HepG2 (cell line): Measurements from ENCODE around the gene SNX6. TPM values are rescaled to one million over a fixed set of nuclear protein-coding genes. Genes with fewer than 3 reads are reported as not detected.

Experiments used
- ATAC-seq: fragments of 200-7000 bp; cut with Tn5 transposase; 3 replicates; pipeline ENCODE4 v1.9.1; 2020; ENCODE audit warnings: mild to moderate bottlenecking, moderate library complexity
- BruUV-seq: library from RNA; stranded (reverse); fragments of 400-500 nt; replicated peaks from 2 replicates; lab custom pipeline; 2021; lab: Mats Ljungman, UMichigan
- CTCF ChIA-PET: fragments of 300-600 bp; formaldehyde crosslinking; extraction: SDS; loops from one replicate; lab custom pipeline; 2021; ENCODE audit warnings: low total read pairs, inconsistent platforms, low intra/inter-chr PET ratio; lab: Yijun Ruan, JAX
- POLR2A ChIA-PET: fragments of 350-600 bp; sonication (Branson Sonifier 250); formaldehyde crosslinking; loops from one replicate; lab custom pipeline; 2020; ENCODE audit warnings: antibody characterized with exemption, inconsistent platforms; lab: Yijun Ruan, JAX
- DNase-seq: peaks from one replicate; pipeline ENCODE4 v3.0.0-alpha.2; 2015; ENCODE audit warnings: low spot score
- FAIRE-seq: peaks from 3 replicates; lab custom pipeline; 2011; peaks lifted over from hg19 to GRCh38; lab: Jason Lieb, UNC
- H2AFZ ChIP-seq: one replicate; pipeline ENCODE4 v1.6.1; 2011; ENCODE audit warnings: low read length, inconsistent platforms
- H3K27ac ChIP-seq: fragments of 300-600 bp; 3 replicates; pipeline ENCODE4 v1.8.0; 2011; ENCODE audit warnings: mixed run types, mild to moderate bottlenecking, mixed read lengths, low read length, inconsistent platforms; ENCODE audit not compliant: insufficient read depth; ENCODE audit errors: extremely low read length
- H3K27me3 ChIP-seq, 2 experiments: fragments of 200-600 bp in 1 of 2; 2 replicates in 1 of 2; 3 replicates in 1 of 2; pipeline versions ENCODE4 v1.6.0 to v1.8.0; 2011; ENCODE audit warnings: low read length in 2 of 2, mild to moderate bottlenecking in 2 of 2, moderate library complexity in 2 of 2, inconsistent platforms in 1 of 2; ENCODE audit not compliant: insufficient read depth in 2 of 2, control insufficient read depth in 1 of 2
- H3K36me3 ChIP-seq, 2 experiments: fragments of 200-600 bp in 1 of 2; replicated peaks in 1 of 2; 2 replicates in 1 of 2; 3 replicates in 1 of 2; pipeline versions ENCODE4 v1.5.1 to v1.8.0; 2011; ENCODE audit warnings: low read length in 2 of 2, inconsistent platforms in 1 of 2; ENCODE audit not compliant: insufficient read depth in 2 of 2, control insufficient read depth in 1 of 2
- H3K4me1 ChIP-seq: 2 replicates; pipeline ENCODE4 v1.5.1; 2012; ENCODE audit warnings: low read length, inconsistent platforms; ENCODE audit not compliant: insufficient read depth
- H3K4me2 ChIP-seq: 2 replicates; pipeline ENCODE4 v1.6.0; 2011; ENCODE audit warnings: low read depth, low read length, inconsistent platforms
- H3K4me3 ChIP-seq, 3 experiments: fragments of 200-600 bp in 1 of 3; sonication (generic), shearing (Covaris generic) in 1 of 3; replicated peaks in 1 of 3; 2 replicates each; pipeline ENCODE4 v1.5.1; 2011 to 2016; ENCODE audit warnings: low read length in 3 of 3, inconsistent platforms in 2 of 3, low read depth in 2 of 3, mild to moderate bottlenecking in 2 of 3, control low read depth in 1 of 3, mixed read lengths in 1 of 3; ENCODE audit not compliant: insufficient read depth in 1 of 3
- H3K79me2 ChIP-seq: one replicate; pipeline ENCODE4 v1.6.1; 2011; ENCODE audit warnings: low read length, inconsistent platforms; ENCODE audit not compliant: insufficient read depth
- H3K9ac ChIP-seq: 2 replicates; pipeline ENCODE4 v1.6.0; 2011; ENCODE audit warnings: mild to moderate bottlenecking, low read depth, low read length, inconsistent platforms; ENCODE audit not compliant: insufficient read depth
- H3K9me3 ChIP-seq: 2 replicates; pipeline ENCODE4 v1.5.1; 2012; ENCODE audit warnings: mild to moderate bottlenecking, low read length
- H4K20me1 ChIP-seq: 2 replicates; pipeline ENCODE4 v1.6.0; 2011; ENCODE audit warnings: inconsistent platforms, mild to moderate bottlenecking, low read length, moderate library complexity; ENCODE audit not compliant: insufficient read depth
- BCL3 ChIP-seq: sonication (generic); formaldehyde crosslinking; IDR thresholded peaks from 2 replicates; pipeline ENCODE4 v1.5.1; 2020; ENCODE audit warnings: mild to moderate bottlenecking, missing genetic modification reagents, moderate library complexity
- FUBP1 ChIP-seq: sonication (generic); formaldehyde crosslinking; IDR thresholded peaks from 2 replicates; pipeline ENCODE4 v1.5.1; 2020; ENCODE audit warnings: missing genetic modification reagents, mild to moderate bottlenecking, borderline replicate concordance
- GLI4 ChIP-seq: sonication (generic); formaldehyde crosslinking; IDR thresholded peaks from 2 replicates; pipeline ENCODE4 v1.5.1; 2020; ENCODE audit warnings: missing genetic modification reagents, mild to moderate bottlenecking, moderate library complexity, borderline replicate concordance
- SSRP1 ChIP-seq: IDR thresholded peaks from 2 replicates; pipeline ENCODE4 v1.6.1; 2016; ENCODE audit warnings: control low read depth
- ZBTB44 ChIP-seq: sonication (generic); formaldehyde crosslinking; IDR thresholded peaks from 2 replicates; pipeline ENCODE4 v1.4.0; 2020; ENCODE audit warnings: missing genetic modification reagents
- ZSCAN25 ChIP-seq: sonication (generic); formaldehyde crosslinking; IDR thresholded peaks from 2 replicates; pipeline ENCODE4 v1.8.0; 2022; ENCODE audit warnings: mild to moderate bottlenecking, missing genetic modification reagents
- WGBS: methylation state at CpG from one replicate; pipeline ENCODE4 v1.1.6; 2017; ENCODE audit warnings: low lambda C conversion rate; 5-methylcytosine and 5-hydroxymethylcytosine counted together
- in situ Hi-C: cut with HindIII; loops from 2 replicates; pipeline ENCODE4 v1.10.0; 2017; ENCODE audit warnings: low pct_unique_long_range_greater_than_20kb; ENCODE audit not compliant: extremely low pct_ligation_motif_present
- intact Hi-C: fragments of 100-400 bp; cut with micrococcal nuclease; formaldehyde crosslinking; loops from one replicate; pipeline ENCODE4 v1.10.0; 2022; ENCODE audit not compliant: unreplicated experiment
- polyA plus RNA-seq, 8 experiments: library from polyadenylated mRNA; depleted of rRNA in 3 of 8; stranded (reverse) in 7 of 8; unstranded in 1 of 8; fragments of >200 nt; fragmentation: Illumina TruSeq in 4 of 8; extraction: Trizol in 4 of 8; gene quantifications; 2 replicates each; pipeline versions ENCODE4 v1.2.1 to v1.2.3, GENCODE V29; 2011 to 2016; ENCODE audit warnings: low read depth in 4 of 8, missing spikeins in 1 of 8, mixed read lengths in 1 of 8; ENCODE audit not compliant: insufficient read depth in 1 of 8
- total RNA-seq, 5 experiments: library from RNA; depleted of rRNA; stranded (reverse); fragments of >200 nt; fragmentation: Illumina TruSeq; extraction: Trizol; gene quantifications; 2 replicates each; pipeline ENCODE4 v1.2.3, GENCODE V29; 2016; ENCODE audit warnings: low read depth in 1 of 5
- TF ChIP-seq, protein P1 (sequence below): sonication (generic); formaldehyde crosslinking; IDR thresholded peaks from 2 replicates; pipeline ENCODE4 v1.5.1; 2020; ENCODE audit warnings: missing genetic modification reagents, mild to moderate bottlenecking, borderline replicate concordance
- TF ChIP-seq, protein P2 (sequence below): sonication (generic); formaldehyde crosslinking; IDR thresholded peaks from 2 replicates; pipeline ENCODE4 v1.5.1; 2020; ENCODE audit warnings: mild to moderate bottlenecking, missing genetic modification reagents
- TF ChIP-seq, protein P3 (sequence below): sonication (generic); formaldehyde crosslinking; IDR thresholded peaks from 2 replicates; pipeline ENCODE4 v1.5.0; 2020; ENCODE audit warnings: mild to moderate bottlenecking, missing genetic modification reagents

The SNX6 gene
- total and polyA plus RNA-seq, 2 of the 13 experiments (the other 11 are each of a cell fraction or from before 2014, with no cell fraction given), result 92.3 to 169 TPM

- peak overlapping the region in 1 of 3 experiments; percentile 99; a peak in 2 of 6 replicates for H3K4me3 ChIP-seq
- 97% methylated on average over 4 of the region's 4 CpGs for WGBS
- H3K79me2 ChIP-seq, result peaks cover 28% of the 10 kb centered on the region
- CTCF ChIA-PET, result no interaction called here
- ATAC-seq, result no peak
- in situ Hi-C loops, result no loop called here
- H3K9me3 ChIP-seq, result no peaks in the 10 kb centered on the region
- no peak for DNase-seq
- intact Hi-C loops, result loop anchor here (5.0 kb wide), 4 partner anchors 40 to 205 kb away; partner anchors contain the start of gene SPTSSA
- no peak for FAIRE-seq
- no peak overlapping the region for H2AFZ ChIP-seq
- no peaks in the 10 kb centered on the region; the same call in 1 of the 2 replicates for H4K20me1 ChIP-seq
- POLR2A ChIA-PET, result interaction anchor here (1.3 kb wide), 1 partner anchor 79 kb away, joined by 4 read pairs; no protein-coding TSS in a partner anchor
- BruUV-seq, result no TSS peak
- peaks cover 17 to 34% of the 10 kb centered on the region in 2 experiments for H3K36me3 ChIP-seq
- H3K27ac ChIP-seq, result no peak overlapping the region
- peak overlapping the region; percentile 82 for H3K4me2 ChIP-seq
- H3K9ac ChIP-seq, result peak overlapping the region; percentile 100; the same call in 1 of the 2 replicates
- H3K27me3 ChIP-seq, result peaks cover 0 to 4% of the 10 kb centered on the region in 2 experiments; a peak in 1 of 5 replicates
- peaks cover 25% of the 10 kb centered on the region for H3K4me1 ChIP-seq
- TF ChIP-seq SSRP1 (CRISPR knock-in tag) (0 out of 2 replicates have a peak, but pooled peaks have one; percentile 78), ZSCAN25 (peak; percentile 44; the same call in 1 of the 2 replicates), ZBTB44 (CRISPR knock-in tag) (peak; percentile 49; the same call in 1 of the 2 replicates), GLI4 (CRISPR knock-in tag) (peak; percentile 53; the same call in 1 of the 2 replicates), FUBP1 (0 out of 2 replicates have a peak, but pooled peaks have one; percentile 55), BCL3 (peak; percentile 23; the same call in 1 of the 2 replicates)
- TF ChIP-seq, protein P1, sequence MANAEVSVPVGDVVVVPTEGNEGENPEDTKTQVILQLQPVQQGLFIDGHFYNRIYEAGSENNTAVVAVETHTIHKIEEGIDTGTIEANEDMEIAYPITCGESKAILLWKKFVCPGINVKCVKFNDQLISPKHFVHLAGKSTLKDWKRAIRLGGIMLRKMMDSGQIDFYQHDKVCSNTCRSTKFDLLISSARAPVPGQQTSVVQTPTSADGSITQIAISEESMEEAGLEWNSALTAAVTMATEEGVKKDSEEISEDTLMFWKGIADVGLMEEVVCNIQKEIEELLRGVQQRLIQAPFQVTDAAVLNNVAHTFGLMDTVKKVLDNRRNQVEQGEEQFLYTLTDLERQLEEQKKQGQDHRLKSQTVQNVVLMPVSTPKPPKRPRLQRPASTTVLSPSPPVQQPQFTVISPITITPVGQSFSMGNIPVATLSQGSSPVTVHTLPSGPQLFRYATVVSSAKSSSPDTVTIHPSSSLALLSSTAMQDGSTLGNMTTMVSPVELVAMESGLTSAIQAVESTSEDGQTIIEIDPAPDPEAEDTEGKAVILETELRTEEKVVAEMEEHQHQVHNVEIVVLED (CRISPR knock-in tag), result 0 out of 2 replicates have a peak, but pooled peaks have one; percentile 27
- TF ChIP-seq, protein P2, sequence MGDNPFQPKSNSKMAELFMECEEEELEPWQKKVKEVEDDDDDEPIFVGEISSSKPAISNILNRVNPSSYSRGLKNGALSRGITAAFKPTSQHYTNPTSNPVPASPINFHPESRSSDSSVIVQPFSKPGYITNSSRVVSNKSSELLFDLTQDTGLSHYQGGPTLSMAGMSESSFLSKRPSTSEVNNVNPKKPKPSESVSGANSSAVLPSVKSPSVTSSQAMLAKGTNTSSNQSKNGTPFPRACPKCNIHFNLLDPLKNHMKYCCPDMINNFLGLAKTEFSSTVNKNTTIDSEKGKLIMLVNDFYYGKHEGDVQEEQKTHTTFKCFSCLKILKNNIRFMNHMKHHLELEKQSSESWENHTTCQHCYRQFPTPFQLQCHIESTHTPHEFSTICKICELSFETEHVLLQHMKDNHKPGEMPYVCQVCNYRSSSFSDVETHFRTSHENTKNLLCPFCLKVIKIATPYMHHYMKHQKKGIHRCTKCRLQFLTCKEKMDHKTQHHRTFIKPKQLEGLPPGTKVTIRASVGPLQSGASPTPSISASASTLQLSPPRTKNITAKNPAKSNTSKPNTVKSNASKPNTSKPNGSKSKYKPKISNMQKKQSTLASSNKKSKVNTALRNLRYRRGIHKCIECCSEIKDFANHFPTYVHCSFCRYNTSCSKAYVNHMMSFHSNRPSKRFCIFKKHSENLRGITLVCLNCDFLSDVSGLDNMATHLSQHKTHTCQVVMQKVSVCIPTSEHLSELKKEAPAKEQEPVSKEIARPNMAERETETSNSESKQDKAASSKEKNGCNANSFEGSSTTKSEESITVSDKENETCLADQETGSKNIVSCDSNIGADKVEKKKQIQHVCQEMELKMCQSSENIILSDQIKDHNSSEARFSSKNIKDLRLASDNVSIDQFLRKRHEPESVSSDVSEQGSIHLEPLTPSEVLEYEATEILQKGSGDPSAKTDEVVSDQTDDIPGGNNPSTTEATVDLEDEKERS (CRISPR knock-in tag), result peak; percentile 44; the same call in 1 of the 2 replicates
- TF ChIP-seq, protein P3, sequence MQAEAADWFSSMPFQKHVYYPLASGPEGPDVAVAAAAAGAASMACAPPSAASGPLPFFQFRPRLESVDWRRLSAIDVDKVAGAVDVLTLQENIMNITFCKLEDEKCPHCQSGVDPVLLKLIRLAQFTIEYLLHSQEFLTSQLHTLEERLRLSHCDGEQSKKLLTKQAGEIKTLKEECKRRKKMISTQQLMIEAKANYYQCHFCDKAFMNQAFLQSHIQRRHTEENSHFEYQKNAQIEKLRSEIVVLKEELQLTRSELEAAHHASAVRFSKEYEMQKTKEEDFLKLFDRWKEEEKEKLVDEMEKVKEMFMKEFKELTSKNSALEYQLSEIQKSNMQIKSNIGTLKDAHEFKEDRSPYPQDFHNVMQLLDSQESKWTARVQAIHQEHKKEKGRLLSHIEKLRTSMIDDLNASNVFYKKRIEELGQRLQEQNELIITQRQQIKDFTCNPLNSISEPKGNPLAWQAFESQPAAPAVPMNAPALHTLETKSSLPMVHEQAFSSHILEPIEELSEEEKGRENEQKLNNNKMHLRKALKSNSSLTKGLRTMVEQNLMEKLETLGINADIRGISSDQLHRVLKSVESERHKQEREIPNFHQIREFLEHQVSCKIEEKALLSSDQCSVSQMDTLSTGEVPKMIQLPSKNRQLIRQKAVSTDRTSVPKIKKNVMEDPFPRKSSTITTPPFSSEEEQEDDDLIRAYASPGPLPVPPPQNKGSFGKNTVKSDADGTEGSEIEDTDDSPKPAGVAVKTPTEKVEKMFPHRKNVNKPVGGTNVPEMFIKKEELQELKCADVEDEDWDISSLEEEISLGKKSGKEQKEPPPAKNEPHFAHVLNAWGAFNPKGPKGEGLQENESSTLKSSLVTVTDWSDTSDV (CRISPR knock-in tag), result no peak
Observed at GRCh38 chr14:34537677-34538009, 92.3 kb downstream of the SNX6 start.
